Aorta (tissue), 5 donors: ENCODE results near the gene KIAA1217. TPM values are rescaled to one million over a fixed set of nuclear protein-coding genes. Genes with fewer than 3 reads are reported as not detected.

Experiments
- ATAC-seq: fragments of 200-7000 bp; cut with Tn5 transposase; one replicate; pipeline ENCODE4 v1.9.1; 2022; ENCODE audit warnings: moderate library complexity; ENCODE audit not compliant: low FRiP score
- DNase-seq, 2 donors: peaks; one replicate each; pipeline ENCODE4 v3.0.0-alpha.2; 2020
- H3K27ac ChIP-seq, 2 donors: one replicate each; pipeline ENCODE4 v1.5.1; 2013; ENCODE audit warnings: low read length in 2 of 2, mild to moderate bottlenecking in 2 of 2, moderate library complexity in 2 of 2, control low read depth in 1 of 2, inconsistent platforms in 1 of 2, low read depth in 1 of 2
- H3K27me3 ChIP-seq, 2 donors: one replicate each; pipeline ENCODE4 v1.6.1; 2013; ENCODE audit warnings: control low read depth in 1 of 2, low read length in 1 of 2, mild to moderate bottlenecking in 1 of 2, moderate library complexity in 1 of 2; ENCODE audit not compliant: insufficient read depth in 2 of 2, control insufficient read depth in 1 of 2
- H3K36me3 ChIP-seq, 2 donors: one replicate each; pipeline ENCODE4 v1.6.1; 2013; ENCODE audit warnings: control low read depth in 1 of 2, low read length in 1 of 2, mild to moderate bottlenecking in 1 of 2; ENCODE audit not compliant: insufficient read depth in 2 of 2, control insufficient read depth in 1 of 2
- H3K4me1 ChIP-seq, 2 donors: one replicate each; pipeline ENCODE4 v1.6.1; 2013; ENCODE audit warnings: low read length in 2 of 2, control low read depth in 1 of 2, mild to moderate bottlenecking in 1 of 2, moderate library complexity in 1 of 2; ENCODE audit not compliant: insufficient read depth in 2 of 2, control insufficient read depth in 1 of 2
- H3K4me3 ChIP-seq, 2 donors: one replicate each; pipeline ENCODE4 v1.5.1; 2013; ENCODE audit warnings: low read length in 2 of 2, control low read depth in 1 of 2, mild to moderate bottlenecking in 1 of 2
- H3K9me3 ChIP-seq: one replicate; pipeline ENCODE4 v1.6.1; 2013; ENCODE audit warnings: mild to moderate bottlenecking, low read length; ENCODE audit not compliant: control insufficient read depth
- WGBS, 2 donors: extraction: QIAGEN DNeasy Blood & Tissue Kit; methylation state at CpG; one replicate each; pipeline ENCODE4 v1.1.7; 2013; 5-methylcytosine and 5-hydroxymethylcytosine counted together
- intact Hi-C, 2 donors: fragments of 100-400 bp; cut with DNase I; formaldehyde crosslinking; loops; one replicate each; pipeline versions ENCODE4 v1.14.2 to v1.15.0; 2022
- polyA plus RNA-seq, 2 donors: library from polyadenylated mRNA; stranded (reverse); fragments of 200-250 nt; gene quantifications; one replicate each; pipeline ENCODE4 v1.2.3, GENCODE V29; 2013
- total RNA-seq, 2 donors: library from RNA; stranded (reverse); fragmentation: NEBNext Ultra II Directional; extraction: Animal tissue kit (Norgen Biotek cat#: 25700); gene quantifications; one replicate each; pipeline ENCODE4 v1.2.1, GENCODE V29; 2021
- donor health status: healthy with polysubstance abuse.
- donor health status: Bipolar disorder and iron deficiency.
- donor health status: DM: no; HTN: no; CAD: no.
- donor health status: DM: no; HTN: no; CAD: no.
- donor health status: DM: yes; HTN: yes; CAD: no.

Gene KIAA1217
- total and polyA plus RNA-seq, 4 donors, result 2.5 to 18.3 (median 11.1) TPM

GRCh38 chr10:24241536-24242040 is 32.6 kb downstream of the KIAA1217 start:
- 25 to 27% methylated on average over 5 of the region's 5 CpGs for WGBS, 2 donors
- ATAC-seq (no peak), DNase-seq (no peak)
- Histone ChIP-seq H3K27ac (no peak overlapping the region), H3K4me3 (no peak overlapping the region), H3K4me1 (peaks cover 3 to 4% of the 10 kb centered on the region in 2 donors), H3K9me3 (no peaks in the 10 kb centered on the region), H3K36me3 (no peaks in the 10 kb centered on the region), H3K27me3 (no peaks in the 10 kb centered on the region)
- intact Hi-C loops, result no loop called here

DNA sequence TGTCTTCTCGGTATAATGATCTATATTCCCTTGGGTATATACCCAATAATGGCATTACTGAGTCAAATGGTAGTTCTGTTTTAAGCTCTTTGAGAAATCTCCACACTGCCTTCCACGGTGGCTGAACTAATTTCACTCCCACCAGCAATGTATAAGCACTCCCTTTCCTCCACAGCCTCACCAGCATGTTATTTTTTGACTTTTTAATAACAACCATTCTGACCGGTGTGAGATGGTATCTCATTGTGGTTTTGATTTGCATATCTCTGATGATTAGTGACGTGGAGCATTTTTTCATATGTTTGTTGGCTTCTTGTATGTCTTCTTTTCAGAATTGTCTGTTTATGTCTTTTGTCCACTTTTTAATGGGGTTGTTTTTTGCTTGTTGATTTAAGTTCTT is 33.6 kb downstream of the KIAA1217 start:
- no peak for DNase-seq
- Histone ChIP-seq H3K36me3 (no peaks in the 10 kb centered on the region), H3K27ac (no peak overlapping the region), H3K4me3 (no peak overlapping the region), H3K4me1 (peaks cover 3 to 4% of the 10 kb centered on the region in 2 donors), H3K27me3 (no peaks in the 10 kb centered on the region), H3K9me3 (no peaks in the 10 kb centered on the region)
- whole genome bisulfite sequencing, 2 donors, result 88% methylated on average over 4 of the region's 4 CpGs
- intact Hi-C loops, result no loop called here
- no peak for ATAC-seq

DNA sequence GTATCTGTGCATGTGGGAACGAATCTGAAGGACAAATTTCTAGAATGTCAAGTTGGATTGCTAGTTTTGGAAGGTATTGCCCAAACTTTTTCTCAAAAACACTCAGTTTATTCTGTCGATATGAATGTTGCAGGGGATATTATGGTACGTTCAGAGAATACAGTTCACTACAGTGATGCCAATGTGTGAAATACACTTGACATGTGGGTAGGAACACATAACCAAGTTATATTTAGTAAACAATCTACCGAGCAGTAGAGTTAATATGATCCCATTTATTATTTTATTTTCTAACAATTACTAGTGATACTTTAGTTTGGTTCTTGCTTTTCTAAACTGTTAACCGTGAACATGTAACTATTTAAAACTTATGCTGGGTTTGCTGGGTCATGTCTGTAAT is 37.4 kb downstream of the KIAA1217 start:
- Histone ChIP-seq H3K36me3 (no peaks in the 10 kb centered on the region), H3K27me3 (no peaks in the 10 kb centered on the region), H3K27ac (no peak overlapping the region), H3K4me1 (peaks cover 2 to 6% of the 10 kb centered on the region in 2 donors), H3K9me3 (no peaks in the 10 kb centered on the region), H3K4me3 (no peak overlapping the region)
- intact Hi-C loops, result no loop called here
- DNase-seq, result no peak
- WGBS, 2 donors, result 73 to 83% methylated on average over 5 of the region's 5 CpGs
- ATAC-seq, result no peak

DNA sequence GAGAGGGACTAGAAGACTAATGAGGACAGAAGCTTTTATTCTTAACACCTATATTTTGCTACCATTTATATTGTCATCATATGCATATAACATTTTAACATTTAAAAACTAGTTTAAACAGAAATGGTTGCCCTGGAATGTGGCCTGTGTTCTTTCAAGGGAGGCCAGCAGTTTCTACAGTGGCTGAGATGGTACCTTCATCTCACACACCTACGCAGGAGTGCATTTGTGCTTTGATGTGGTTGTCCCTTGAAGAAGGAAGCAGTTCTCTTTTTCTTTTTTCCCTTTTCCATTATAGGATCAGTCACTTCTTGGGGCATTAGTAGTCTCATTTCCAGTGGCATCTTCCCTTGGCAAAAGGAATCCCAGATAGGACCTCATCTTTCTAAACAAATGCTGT is 38.9 kb downstream of the KIAA1217 start:
- H3K9me3 ChIP-seq, result no peaks in the 10 kb centered on the region
- 42 to 100% methylated on average over 1 of the region's 1 CpG for WGBS, 2 donors
- DNase-seq (no peak), ATAC-seq (no peak)
- no peak overlapping the region for H3K27ac ChIP-seq
- H3K36me3 ChIP-seq, result no peaks in the 10 kb centered on the region
- intact Hi-C loops, result no loop called here
- peaks cover 2 to 5% of the 10 kb centered on the region in 2 donors for H3K4me1 ChIP-seq
- no peak overlapping the region for H3K4me3 ChIP-seq
- no peaks in the 10 kb centered on the region for H3K27me3 ChIP-seq

- WGBS, 2 donors, result 40 to 44% methylated on average over 9 of the region's 9 CpGs
- Histone ChIP-seq H3K4me1 (peaks cover 2 to 5% of the 10 kb centered on the region in 2 donors), H3K36me3 (no peaks in the 10 kb centered on the region), H3K9me3 (no peaks in the 10 kb centered on the region), H3K27ac (no peak overlapping the region), H3K4me3 (no peak overlapping the region), H3K27me3 (no peaks in the 10 kb centered on the region)
- DNase-seq (no peak), ATAC-seq (no peak)
- intact Hi-C loops, result no loop called here
These were observed 41.0 kb downstream of the KIAA1217 start for GRCh38 chr10:24249829-24250415.

- Histone ChIP-seq H3K36me3 (no peaks in the 10 kb centered on the region), H3K27ac (no peak overlapping the region), H3K9me3 (no peaks in the 10 kb centered on the region), H3K27me3 (no peaks in the 10 kb centered on the region), H3K4me3 (no peak overlapping the region), H3K4me1 (peaks cover 2 to 4% of the 10 kb centered on the region in 2 donors)
- no peak for ATAC-seq
- DNase-seq, result no peak
- intact Hi-C loops, result no loop called here
- WGBS, 2 donors, result 80 to 86% methylated on average over 2 of the region's 2 CpGs
These were observed 42.6 kb downstream of the KIAA1217 start for GRCh38 chr10:24251547-24251946.

DNA sequence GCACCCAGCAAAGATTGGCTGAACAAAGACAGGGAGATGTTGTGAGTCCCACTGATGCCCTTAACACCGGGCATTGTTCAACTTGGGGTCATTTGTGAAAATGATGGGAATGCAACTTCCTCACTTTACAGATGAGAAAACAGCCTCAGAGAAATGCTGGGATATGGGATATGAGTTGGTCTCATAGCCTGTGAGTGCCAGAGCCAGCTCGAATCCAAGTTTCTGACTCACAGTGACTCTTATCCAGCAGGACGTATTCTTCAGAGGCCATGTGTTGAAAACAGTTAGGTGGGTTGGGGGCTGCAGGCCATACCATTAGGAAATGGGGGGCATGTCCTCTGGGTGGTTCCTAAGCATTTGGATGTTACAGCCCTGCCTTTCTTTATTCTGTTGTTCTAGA is 45.2 kb downstream of the KIAA1217 start:
- Histone ChIP-seq H3K9me3 (no peaks in the 10 kb centered on the region), H3K27me3 (no peaks in the 10 kb centered on the region), H3K27ac (no peak overlapping the region), H3K36me3 (no peaks in the 10 kb centered on the region), H3K4me3 (no peak overlapping the region), H3K4me1 (peaks cover 2 to 4% of the 10 kb centered on the region in 2 donors)
- WGBS, 2 donors, result 29 to 37% methylated on average over 3 of the region's 3 CpGs
- ATAC-seq, result peak; percentile 16
- DNase-seq, result peak in 1 of 2 donors; percentile 46
- intact Hi-C loops, result no loop called here

- no peak overlapping the region for H3K4me3 ChIP-seq
- H3K27me3 ChIP-seq, result no peaks in the 10 kb centered on the region
- 89 to 90% methylated on average over 14 of the region's 14 CpGs for WGBS, 2 donors
- H3K9me3 ChIP-seq, result no peaks in the 10 kb centered on the region
- H3K27ac ChIP-seq, result no peak overlapping the region
- intact Hi-C loops, result no loop called here
- no peaks in the 10 kb centered on the region for H3K4me1 ChIP-seq
- H3K36me3 ChIP-seq, result no peaks in the 10 kb centered on the region
- ATAC-seq (no peak), DNase-seq (no peak)
These were observed 46.4 kb downstream of the KIAA1217 start for GRCh38 chr10:24255115-24255880.

DNA sequence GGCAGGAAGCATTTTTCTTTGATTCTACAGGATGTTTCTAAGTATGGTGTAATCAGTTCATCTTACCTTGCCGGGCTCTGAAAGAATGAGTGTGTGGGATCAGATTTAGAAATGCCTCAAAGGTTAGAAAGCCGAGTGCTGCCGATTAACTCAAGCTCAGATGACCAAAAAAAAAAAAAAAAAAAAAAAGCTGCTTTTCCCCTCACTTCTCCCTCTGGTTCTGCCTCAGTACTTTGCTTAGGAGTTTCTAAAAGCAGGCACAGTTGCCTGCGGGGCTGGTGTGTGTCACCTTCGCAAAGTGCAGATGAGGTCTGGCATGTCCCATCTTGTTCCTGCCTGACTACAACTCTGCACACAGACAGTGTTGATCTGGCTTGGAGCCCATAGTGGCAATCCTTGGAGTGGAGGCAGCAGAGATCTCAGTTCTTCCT is 47.0 kb downstream of the KIAA1217 start:
- H3K27ac ChIP-seq, result no peak overlapping the region
- no peak overlapping the region for H3K4me3 ChIP-seq
- no peaks in the 10 kb centered on the region for H3K36me3 ChIP-seq
- no peaks in the 10 kb centered on the region for H3K4me1 ChIP-seq
- WGBS, 2 donors, result 38 to 43% methylated on average over 5 of the region's 5 CpGs
- no peaks in the 10 kb centered on the region for H3K9me3 ChIP-seq
- DNase-seq (no peak), ATAC-seq (no peak)
- intact Hi-C loops, result no loop called here
- no peaks in the 10 kb centered on the region for H3K27me3 ChIP-seq
